GM21723 (cell line): ENCODE data around the gene SRMS.
"Not testable (repeated sequence)": the region's sequence is repeated elsewhere in the genome, so short reads cannot be mapped to it uniquely, and the experiment has no call there.

ENCODE experiments used
- ATAC-seq: cut with Tn5 transposase; IDR thresholded peaks from one replicate; pipeline ENCODE4 v1.9.1; 2021; ENCODE audit warnings: mild to moderate bottlenecking, moderate library complexity; ENCODE audit not compliant: unreplicated experiment

The SRMS gene

DNA sequence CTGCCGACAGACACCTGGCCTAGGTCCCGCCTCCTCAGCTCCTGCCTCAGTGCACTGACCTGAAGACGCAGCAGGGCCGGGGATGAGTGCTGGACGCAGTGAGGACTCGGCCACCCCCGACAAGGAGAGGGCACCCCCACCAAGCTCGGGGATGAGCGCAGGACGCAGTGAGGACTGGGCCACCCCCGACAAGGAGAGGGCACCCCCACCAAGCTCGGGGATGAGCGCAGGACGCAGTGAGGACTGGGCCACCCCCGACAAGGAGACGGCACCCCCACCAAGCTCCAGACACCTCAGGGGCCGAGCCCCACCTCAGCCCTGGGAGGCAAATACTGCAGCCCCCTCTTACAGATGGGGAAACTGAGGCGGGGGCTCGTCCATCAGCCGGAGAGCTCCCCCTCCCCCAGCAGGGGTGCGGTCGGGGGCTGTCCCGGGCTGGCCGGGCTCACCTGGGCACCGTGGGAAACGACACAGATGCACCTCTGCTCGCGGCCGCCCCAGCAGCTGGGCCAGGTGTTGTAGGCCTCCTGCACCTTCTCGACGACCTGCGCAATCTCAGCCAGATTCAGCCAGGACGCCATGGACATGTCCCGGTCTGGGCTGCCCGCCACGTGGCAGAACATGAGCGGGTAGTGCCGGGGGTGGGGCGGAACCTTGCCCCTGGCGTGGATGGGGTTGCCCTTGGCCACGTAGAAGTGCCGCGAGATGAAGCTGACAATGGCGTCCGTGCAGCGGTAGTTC lies 19.0 kb upstream of the SRMS start:
- no peak for ATAC-seq

DNA sequence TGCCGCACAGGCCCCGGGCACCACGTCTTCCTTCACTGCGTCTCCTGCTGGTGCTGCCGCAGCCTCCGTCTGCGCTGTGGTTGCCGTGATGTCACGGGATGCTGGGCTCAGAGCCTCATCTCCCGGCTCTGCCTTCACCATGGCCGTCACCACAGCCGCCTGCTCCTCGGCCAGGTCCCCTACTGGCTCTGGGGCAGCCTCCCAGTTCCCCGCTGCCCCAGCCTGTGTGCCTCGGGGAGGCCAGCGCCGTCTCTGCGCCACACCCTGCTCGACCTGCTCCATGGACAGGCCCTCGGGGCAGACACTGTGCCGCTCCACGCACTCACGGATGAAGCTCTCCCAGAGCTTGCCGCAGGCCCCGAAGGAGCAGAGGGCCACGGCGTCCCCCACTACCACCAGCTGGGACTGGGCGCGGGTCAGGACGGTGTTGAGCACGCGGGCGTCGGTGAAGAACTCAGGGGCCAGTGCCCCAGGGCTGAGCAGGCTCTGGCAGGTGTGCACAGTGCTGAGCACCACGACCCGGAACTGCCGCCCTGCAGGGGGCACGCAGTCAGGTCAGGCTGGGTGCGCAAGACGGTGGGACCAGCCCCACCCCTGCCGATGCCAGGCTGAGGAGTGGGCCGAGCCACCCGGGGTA lies 18.3 kb upstream of the SRMS start:
- no peak for ATAC-seq

- ATAC-seq = no peak
Observed at GRCh38 chr20:63565021-63565698, 17.6 kb upstream of the SRMS start.

DNA sequence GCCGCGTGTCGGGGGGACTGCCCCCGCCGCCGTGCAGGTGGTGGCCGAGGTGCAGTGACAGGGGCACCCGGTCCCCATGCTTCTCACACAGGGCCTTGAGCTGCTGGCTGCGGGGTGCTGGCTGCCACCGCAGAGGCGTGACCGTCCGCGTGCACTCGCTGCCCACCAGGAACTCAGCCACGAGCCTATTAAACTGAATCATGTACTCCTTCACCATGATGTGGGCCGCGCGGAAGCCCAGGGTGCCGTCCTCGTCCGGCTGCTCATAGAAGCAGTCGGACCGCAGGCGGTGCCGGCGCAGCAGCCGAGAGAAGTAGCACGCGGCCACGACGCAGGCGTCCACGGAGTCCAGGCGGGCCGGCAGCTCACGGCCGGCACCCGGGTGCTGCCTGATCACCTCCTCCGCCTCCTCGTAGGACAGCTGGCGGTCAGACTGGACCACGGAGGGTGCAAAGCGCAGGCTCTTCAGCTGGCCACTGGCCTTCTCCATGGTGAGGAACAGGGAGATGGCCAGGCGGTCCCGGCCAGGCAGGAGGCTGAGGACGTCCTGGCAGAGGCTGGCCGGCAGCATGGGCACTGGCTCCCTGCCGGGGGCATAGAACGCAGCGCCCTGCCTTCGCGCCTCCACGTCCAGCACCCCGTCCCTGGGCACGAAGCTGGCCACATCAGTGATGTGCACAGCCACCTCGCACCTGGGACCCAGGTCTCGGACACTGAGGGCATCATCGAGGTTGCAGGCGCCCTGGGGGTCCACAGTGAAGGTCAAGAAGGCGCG lies 16.7 kb upstream of the SRMS start:
- no peak for ATAC-seq

DNA sequence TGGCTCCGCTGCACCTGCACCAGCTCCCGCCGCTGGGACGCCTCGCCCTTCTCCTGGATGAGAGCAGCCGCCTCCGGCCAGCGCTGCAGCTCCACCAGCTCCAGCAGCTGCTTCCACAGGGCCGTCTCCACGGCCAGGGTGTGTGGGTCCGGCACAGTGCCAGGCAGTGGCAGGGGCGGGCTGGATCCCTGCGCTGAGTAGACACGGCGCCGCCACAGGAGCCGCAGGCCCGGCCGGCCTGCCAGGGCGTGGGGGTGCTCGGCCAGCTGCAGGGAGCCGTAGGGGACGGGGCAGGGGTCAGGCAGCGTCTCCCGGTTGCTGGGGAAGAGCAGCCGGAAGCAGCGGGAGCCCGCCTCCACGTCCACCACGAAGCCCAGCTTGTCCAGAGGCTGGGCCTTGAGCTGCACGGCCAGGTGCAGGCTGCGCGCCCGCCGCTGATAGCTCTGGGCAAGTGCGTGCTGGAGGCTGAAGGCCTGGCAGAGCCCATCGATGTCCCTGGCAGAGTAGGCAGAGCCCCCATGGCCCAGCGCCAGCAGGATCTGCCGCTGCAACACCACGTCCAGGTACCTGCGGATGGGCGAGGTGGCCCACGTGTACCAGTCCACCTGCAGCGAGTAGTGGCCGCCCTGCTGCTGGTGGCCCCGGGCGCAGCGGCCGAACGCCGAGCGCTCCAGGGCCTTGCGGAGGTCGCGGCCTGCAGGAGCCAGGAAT lies 15.8 kb upstream of the SRMS start:
- ATAC-seq = no peak

GRCh38 chr20:63562461-63563224 lies 15.1 kb upstream of the SRMS start:
- ATAC-seq = no peak

GRCh38 chr20:63561624-63562396 lies 14.3 kb upstream of the SRMS start:
- no peak for ATAC-seq

GRCh38 chr20:63560856-63561609 lies 13.5 kb upstream of the SRMS start:
- ATAC-seq = no peak

DNA sequence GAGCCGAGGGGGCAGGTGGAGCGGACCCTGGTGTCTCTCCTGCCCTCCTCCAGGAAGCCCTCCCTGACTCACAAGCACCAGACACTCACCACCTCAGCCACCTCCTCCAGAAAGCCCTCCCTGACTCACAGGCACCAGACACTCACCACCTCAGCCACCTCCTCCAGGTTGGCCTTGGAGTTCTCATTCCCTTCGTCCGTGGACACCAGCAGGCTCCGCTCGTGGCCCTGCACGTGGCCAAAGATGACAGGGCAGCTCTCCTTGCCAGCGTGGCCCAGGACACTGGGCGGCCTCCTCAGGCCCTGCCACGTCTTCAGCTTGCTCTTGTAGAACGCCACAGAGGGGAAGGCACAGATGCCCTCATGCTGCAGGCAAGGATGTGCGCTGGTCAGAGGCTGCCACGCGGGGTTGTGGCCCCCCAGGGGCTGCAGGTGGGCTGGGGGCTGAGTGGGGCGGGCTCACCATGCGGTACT lies 12.8 kb upstream of the SRMS start:
- no peak for ATAC-seq

GRCh38 chr20:63559485-63560332 lies 12.2 kb upstream of the SRMS start:
- ATAC-seq = not testable (repeated sequence)

- ATAC-seq = no peak
Observed at GRCh38 chr20:63558804-63559484, 11.4 kb upstream of the SRMS start.

DNA sequence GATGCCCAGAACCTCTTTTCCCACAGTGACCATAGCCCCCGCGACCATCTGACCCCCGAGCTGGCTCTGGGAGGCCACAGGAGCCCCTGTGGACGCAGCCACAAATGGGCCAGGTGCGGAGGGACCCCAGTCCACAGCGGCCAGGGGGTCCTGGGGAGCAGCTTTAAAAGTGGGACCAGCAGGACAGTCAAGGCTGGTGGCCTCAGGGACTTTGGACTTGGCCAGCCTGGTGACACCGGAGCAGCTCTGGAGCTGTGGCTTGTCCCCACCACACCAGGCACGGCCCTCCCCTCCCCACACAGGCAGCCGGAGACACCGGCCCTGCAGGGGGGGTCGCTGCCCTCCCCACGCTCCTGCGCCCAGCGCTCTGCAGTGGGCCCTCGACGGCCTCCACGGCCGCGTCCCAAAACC lies 9.9 kb upstream of the SRMS start:
- no peak for ATAC-seq

DNA sequence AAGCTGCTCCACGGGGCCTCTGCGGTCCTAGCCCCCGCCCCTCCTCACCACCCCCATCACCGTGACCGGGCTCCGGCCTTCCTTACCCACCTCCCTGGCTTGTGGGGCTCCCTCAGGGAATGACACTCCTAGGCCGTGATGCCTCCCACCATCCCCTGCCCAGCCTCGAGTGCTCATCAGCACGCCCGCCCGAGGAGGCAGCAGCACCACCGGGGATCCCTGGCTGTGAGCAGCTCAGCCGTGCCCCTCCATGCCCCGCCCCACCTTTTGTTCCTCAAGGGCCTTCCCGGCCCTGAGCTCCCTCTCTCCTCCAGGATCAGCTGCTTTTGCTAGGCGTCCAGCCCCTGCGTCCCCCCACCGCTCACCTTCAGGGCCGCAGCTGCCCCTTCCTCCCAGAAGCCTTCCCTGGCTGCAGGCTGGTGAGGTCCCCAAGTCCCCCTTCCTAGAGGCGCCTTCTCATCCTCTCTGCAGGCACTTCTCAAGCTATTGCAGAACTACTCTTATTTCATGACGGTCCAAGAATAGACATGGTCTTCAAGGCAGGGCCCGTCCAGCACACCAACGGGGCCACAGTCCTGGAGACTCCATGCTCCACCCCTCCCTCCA lies 9.4 kb upstream of the SRMS start:
- no peak for ATAC-seq

DNA sequence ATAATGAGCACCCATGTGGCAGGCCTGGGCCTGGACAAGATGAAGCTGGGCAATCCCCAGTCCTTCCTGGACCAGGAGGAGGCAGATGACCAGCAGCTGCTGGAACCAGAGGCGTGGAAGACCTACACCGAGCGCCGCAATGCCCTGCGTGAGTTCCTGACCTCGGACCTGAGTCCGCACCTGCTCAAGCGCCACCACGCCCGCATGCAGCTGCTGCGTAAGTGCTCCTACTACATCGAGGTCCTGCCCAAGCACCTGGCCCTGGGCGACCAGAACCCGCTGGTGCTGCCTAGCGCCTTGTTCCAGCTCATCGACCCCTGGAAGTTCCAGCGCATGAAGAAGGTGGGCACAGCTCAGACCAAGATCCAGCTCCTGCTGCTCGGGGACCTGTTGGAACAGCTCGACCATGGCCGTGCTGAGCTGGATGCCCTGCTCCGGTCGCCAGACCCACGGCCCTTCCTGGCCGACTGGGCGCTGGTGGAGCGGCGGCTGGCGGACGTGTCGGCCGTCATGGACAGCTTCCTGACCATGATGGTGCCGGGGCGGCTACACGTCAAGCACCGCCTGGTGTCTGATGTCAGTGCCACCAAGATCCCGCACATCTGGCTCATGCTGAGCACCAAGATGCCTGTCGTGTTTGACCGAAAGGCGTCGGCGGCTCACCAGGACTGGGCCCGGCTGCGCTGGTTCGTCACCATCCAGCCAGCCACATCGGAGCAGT lies 8.3 kb upstream of the SRMS start:
- no peak for ATAC-seq

GRCh38 chr20:63554361-63555278 lies 7.1 kb upstream of the SRMS start:
- no peak for ATAC-seq
